A673 (cell line): ENCODE measurements around the gene METTL1.

Experiments
- EZH2 ChIP-seq: fragments of 200-600 bp; sonication (generic); IDR thresholded peaks from 2 replicates; pipeline ENCODE4 v1.6.1; 2017; ENCODE audit warnings: borderline replicate concordance, low read depth, mild to moderate bottlenecking, mixed read lengths, antibody characterized with exemption, low read length; ENCODE audit not compliant: poor library complexity, severe bottlenecking
- TF ChIP-seq, protein P1 (sequence below): fragments of 300-800, 200-600 bp; sonication (generic); conservative IDR thresholded peaks from 2 replicates; pipeline ENCODE4 v1.5.1; 2017; ENCODE audit warnings: low read depth, mild to moderate bottlenecking, antibody characterized with exemption, low read length, moderate library complexity, mixed read lengths

- TF ChIP-seq, protein P1, sequence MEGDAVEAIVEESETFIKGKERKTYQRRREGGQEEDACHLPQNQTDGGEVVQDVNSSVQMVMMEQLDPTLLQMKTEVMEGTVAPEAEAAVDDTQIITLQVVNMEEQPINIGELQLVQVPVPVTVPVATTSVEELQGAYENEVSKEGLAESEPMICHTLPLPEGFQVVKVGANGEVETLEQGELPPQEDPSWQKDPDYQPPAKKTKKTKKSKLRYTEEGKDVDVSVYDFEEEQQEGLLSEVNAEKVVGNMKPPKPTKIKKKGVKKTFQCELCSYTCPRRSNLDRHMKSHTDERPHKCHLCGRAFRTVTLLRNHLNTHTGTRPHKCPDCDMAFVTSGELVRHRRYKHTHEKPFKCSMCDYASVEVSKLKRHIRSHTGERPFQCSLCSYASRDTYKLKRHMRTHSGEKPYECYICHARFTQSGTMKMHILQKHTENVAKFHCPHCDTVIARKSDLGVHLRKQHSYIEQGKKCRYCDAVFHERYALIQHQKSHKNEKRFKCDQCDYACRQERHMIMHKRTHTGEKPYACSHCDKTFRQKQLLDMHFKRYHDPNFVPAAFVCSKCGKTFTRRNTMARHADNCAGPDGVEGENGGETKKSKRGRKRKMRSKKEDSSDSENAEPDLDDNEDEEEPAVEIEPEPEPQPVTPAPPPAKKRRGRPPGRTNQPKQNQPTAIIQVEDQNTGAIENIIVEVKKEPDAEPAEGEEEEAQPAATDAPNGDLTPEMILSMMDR, result no peak
- no peak for TF ChIP-seq EZH2
These were observed 36.6 kb downstream of the METTL1 start for GRCh38 chr12:57735198-57735855.
